ENCODE measurements around the gene TTC1.

Gene TTC1

DNA sequence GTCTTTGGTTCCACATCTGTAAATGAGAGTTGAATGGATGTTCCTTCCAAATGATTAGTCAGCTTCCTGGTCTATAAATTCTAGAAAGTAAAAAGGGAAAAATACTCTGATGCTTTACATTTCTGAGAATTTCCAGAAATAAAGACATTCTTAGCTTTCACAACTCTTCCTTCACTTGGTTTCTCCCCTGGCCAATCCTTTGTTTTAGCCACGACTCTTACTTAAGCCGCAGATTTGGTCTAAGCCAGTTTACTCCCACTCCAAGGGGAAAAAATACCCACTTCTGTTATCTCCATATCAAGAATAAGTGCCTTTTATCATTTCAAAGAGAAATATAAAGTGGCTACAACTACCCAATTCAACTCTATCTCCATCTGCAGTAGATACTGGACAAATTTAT lies 80.6 kb downstream of the TTC1 start:
- no peak for DNase-seq

DNA sequence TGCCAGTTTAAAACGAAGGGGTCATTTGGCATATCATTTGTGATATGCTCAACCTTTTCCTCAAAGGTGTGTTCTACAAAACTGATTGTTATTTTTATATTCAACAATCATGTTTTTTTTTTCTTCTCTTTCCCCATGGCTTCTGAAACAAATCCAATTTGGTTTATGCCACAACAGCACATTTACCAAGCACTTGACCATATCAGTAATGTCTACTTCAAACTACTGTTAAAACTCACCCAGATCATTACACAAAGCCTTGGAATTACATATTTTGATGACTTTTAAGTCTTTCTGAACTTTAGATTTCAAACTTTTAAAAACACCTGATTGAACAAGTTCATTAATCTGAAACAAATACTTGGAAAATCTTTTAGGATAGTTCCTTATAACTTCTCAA lies 81.1 kb downstream of the TTC1 start:
- no peak for DNase-seq

DNA sequence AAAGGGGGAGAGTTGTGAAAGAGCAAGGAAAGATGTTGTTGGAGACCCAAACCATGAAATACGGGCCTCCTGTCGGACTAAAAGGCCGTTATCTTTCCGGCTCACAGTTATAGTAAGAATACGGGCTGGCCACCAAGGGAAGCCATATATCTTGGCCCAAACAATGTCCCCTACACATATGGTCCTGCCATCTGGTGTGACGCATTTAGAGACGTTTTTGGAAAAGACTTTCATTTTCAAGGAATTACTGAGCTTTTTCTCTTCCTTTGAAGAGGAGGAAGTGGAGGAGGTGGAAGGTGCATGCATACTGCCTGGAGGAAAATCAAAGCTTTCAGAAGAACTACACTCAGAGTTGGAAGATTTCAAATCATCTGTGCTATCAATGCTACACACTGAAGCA lies 83.6 kb downstream of the TTC1 start:
- no peak for DNase-seq

DNA sequence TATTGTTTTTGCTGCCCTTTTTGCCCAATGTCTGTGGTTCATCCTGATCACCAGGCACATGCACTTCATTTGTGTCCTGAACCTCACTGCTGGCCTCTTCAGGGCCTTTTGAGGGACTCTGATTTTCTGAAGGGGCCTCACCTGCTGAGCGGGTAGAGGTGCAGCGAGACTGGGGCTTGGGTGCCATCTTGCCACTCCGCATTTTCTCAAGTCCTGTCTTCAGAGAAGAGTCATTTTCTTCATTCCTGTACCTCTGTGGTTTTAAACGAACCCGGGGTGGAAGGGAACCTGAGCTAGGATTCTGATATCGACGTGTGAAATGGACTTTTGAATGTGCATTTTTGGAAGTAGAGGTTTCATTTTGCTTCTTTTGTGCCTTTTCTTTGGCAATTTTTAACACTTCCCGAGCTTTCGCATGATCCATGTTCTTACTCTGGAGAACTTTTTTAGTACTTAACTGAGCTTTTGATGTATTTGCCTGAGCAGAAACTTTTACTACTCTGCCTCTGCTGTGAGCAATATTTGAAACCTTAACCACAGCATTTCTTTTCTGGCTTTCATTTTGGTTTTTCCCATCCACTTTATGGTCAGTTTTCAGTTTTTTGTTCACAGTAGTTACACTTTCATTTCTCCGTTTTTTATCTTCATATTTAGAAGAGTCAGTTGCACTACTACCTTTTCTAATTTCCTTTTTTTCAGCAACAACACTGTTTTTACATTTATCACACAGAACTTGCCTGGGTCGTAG lies 84.2 kb downstream of the TTC1 start:
- DNase-seq: no peak

DNA sequence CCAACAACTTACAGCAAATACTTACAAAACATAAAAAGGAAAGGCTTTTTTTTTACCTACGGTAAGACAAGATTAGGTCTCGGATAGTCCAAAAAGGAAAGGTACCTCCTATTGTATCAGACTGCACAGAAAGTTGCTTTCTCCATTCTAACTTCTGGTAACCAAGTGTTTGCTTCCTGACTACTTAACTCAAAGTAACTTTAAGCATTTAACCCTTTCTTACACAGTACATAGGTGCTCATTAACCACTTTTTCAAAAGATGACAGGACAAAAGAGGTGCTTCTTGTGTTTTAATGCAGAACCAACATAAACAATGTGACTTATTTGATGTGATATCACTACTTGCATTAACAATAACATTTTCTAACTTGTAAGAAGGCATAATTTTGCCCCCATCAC lies 87.2 kb downstream of the TTC1 start:
- no peak for DNase-seq

DNA sequence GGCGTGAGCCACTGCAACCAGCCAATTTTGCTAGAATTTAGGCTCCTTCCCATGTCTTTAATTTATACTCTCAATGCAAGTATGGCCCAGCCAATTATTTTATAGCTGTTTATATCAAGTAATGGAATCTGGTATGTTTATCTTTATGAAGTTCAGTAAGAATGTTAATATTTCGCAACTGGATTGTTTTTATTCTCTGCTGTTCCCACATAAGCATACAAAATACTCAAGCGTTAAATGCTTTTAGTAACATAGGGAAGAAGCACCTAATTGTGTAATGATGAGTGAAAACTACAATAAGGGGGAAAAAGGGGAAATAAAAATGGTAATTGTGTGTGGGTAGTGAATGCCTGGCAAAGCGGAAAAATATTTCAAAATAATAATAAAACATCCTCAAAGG lies 89.1 kb downstream of the TTC1 start:
- no peak for DNase-seq

DNA sequence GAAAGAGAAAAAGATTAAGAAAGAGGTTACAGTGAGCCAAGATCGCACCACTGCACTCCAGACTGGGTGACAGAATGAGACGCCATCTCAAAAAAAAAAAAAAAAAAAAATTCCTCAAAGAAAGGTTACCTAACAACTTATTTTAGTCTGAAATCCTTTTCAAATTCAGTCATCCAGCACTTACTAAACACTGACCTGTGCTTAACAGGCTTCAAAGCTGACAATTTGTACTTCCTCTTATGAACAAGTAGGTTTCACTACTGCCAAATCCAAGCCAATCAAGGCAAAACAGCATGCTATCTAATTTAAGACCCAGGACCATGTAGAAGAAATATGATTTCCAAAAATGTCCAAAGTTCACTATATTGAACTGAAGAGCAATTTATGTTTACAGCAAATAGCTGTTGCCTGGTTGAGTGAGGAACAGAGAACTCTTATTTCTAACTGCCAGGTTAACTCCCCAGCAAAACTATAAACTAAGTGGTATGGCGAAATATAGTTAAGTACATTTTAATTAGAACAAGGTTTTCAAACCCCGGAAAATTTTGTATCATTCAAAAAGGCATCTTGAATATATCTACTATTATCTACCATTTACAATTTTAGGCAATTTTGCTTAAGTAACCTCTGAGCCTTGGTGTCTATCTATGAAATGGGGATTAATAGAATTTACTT lies 96.9 kb downstream of the TTC1 start:
- DNase-seq: no peak

DNA sequence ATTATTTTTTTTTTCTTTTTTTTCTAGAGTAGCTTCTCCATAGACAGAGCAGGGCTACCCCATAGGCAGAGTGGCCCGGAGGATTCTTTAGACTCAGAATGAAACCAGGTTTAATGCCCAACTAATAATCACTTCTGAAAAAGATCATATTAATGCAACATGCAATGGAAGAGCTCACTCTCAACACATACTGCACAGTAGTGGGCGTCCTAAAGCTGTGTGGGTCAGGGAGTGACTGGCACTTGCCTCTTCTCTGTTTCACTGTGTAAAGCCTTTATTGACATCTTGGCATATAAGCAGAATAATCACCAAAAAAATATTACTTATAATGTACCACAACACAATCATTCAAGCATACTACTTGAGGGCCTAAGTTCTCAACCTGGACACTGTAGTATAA lies 99.2 kb downstream of the TTC1 start:
- DNase-seq: no peak
